H9 (cell line): ENCODE results near the gene KCNN3. TPM values are rescaled to one million over a fixed set of nuclear protein-coding genes. Genes with fewer than 3 reads are reported as not detected.
A peak's percentile ranks its signal among the peaks of the same experiment; 100 is the strongest.

Source experiments
- DNase-seq: peaks from one replicate; pipeline ENCODE4 v3.0.0-alpha.2; 2017
- H2AFZ ChIP-seq: one replicate; pipeline ENCODE4 v1.6.1; 2013; ENCODE audit warnings: mild to moderate bottlenecking, low read length, control low read depth, moderate library complexity
- H2AK5ac ChIP-seq: 2 replicates; pipeline ENCODE4 v1.6.1; 2013; ENCODE audit warnings: low read length, control low read depth, mixed read lengths; ENCODE audit not compliant: insufficient read length
- H2BK120ac ChIP-seq: one replicate; pipeline ENCODE4 v1.6.1; 2013; ENCODE audit warnings: low read depth, mild to moderate bottlenecking, low read length, control low read depth, inconsistent platforms; ENCODE audit not compliant: poor library complexity, severe bottlenecking
- H2BK12ac ChIP-seq: 2 replicates; pipeline ENCODE4 v1.6.1; 2013; ENCODE audit warnings: low read length, control low read depth, mixed read lengths, low read depth; ENCODE audit not compliant: insufficient read length
- H2BK15ac ChIP-seq: 2 replicates; pipeline ENCODE4 v1.6.1; 2013; ENCODE audit warnings: low read depth, low read length, control low read depth
- H2BK20ac ChIP-seq: one replicate; pipeline ENCODE4 v1.6.1; 2013; ENCODE audit warnings: low read depth, mild to moderate bottlenecking, low read length, control low read depth, inconsistent platforms; ENCODE audit not compliant: poor library complexity, severe bottlenecking
- H2BK5ac ChIP-seq: 2 replicates; pipeline ENCODE4 v1.6.1; 2013; ENCODE audit warnings: low read length, control low read depth, mixed read lengths; ENCODE audit not compliant: insufficient read length
- H3K14ac ChIP-seq: 2 replicates; pipeline ENCODE4 v1.6.1; 2013; ENCODE audit warnings: low read length, control low read depth; ENCODE audit not compliant: insufficient read depth
- H3K18ac ChIP-seq: 2 replicates; pipeline ENCODE4 v1.6.1; 2013; ENCODE audit warnings: low read depth, mild to moderate bottlenecking, mixed read lengths, low read length, control low read depth; ENCODE audit not compliant: insufficient read length
- H3K23ac ChIP-seq: 2 replicates; pipeline ENCODE4 v1.6.1; 2013; ENCODE audit warnings: low read length, control low read depth, mixed read lengths, low read depth; ENCODE audit not compliant: insufficient read length
- H3K23me2 ChIP-seq: 2 replicates; pipeline ENCODE4 v1.6.1; 2013; ENCODE audit warnings: low read depth, mild to moderate bottlenecking, mixed read lengths, low read length, control low read depth; ENCODE audit not compliant: insufficient read length, poor library complexity, severe bottlenecking
- H3K27ac ChIP-seq: 2 replicates; pipeline ENCODE4 v1.5.1; 2013; ENCODE audit warnings: low read length, control low read depth, mixed read lengths, low read depth; ENCODE audit not compliant: insufficient read length
- H3K27me3 ChIP-seq: 2 replicates; pipeline ENCODE4 v1.6.1; 2013; ENCODE audit warnings: low read length, control low read depth, inconsistent platforms; ENCODE audit not compliant: insufficient read depth
- H3K4ac ChIP-seq: 2 replicates; pipeline ENCODE4 v1.6.1; 2013; ENCODE audit warnings: low read depth, mild to moderate bottlenecking, control low read depth, inconsistent platforms, low read length, moderate library complexity
- H3K4me1 ChIP-seq: 2 replicates; pipeline ENCODE4 v1.6.1; 2013; ENCODE audit warnings: low read length, control low read depth, inconsistent platforms; ENCODE audit not compliant: insufficient read depth
- H3K4me2 ChIP-seq: 2 replicates; pipeline ENCODE4 v1.6.1; 2013; ENCODE audit warnings: low read length, control low read depth, mixed read lengths; ENCODE audit not compliant: insufficient read length, insufficient read depth
- H3K56ac ChIP-seq: 2 replicates; pipeline ENCODE4 v1.6.1; 2013; ENCODE audit warnings: low read depth, mild to moderate bottlenecking, mixed read lengths, low read length, control low read depth; ENCODE audit not compliant: insufficient read length
- H3K79me1 ChIP-seq: 2 replicates; pipeline ENCODE4 v1.6.1; 2013; ENCODE audit warnings: low read depth, mild to moderate bottlenecking, moderate library complexity, low read length, control low read depth, inconsistent platforms; ENCODE audit not compliant: insufficient read depth, poor library complexity, severe bottlenecking
- H3K79me2 ChIP-seq: 2 replicates; pipeline ENCODE4 v1.6.1; 2013; ENCODE audit warnings: low read length, control low read depth, inconsistent platforms; ENCODE audit not compliant: insufficient read depth
- H3K9ac ChIP-seq: 2 replicates; pipeline ENCODE4 v1.6.1; 2013; ENCODE audit warnings: low read length, control low read depth, mixed read lengths; ENCODE audit not compliant: insufficient read length; ENCODE audit errors: extremely low read depth
- H3K9me3 ChIP-seq: one replicate; pipeline ENCODE4 v1.6.1; 2013; ENCODE audit warnings: low read depth, low read length, inconsistent platforms; ENCODE audit not compliant: control insufficient read depth
- H3T11ph ChIP-seq: one replicate; pipeline ENCODE4 v1.6.1; 2013; ENCODE audit warnings: mild to moderate bottlenecking, low read length, control low read depth, inconsistent platforms
- H4K20me1 ChIP-seq: one replicate; pipeline ENCODE4 v1.6.1; 2013; ENCODE audit not compliant: control insufficient read depth, insufficient read length, insufficient read depth
- H4K5ac ChIP-seq: 2 replicates; pipeline ENCODE4 v1.6.1; 2013; ENCODE audit warnings: low read depth, mild to moderate bottlenecking, mixed read lengths, low read length, control low read depth; ENCODE audit not compliant: insufficient read length
- H4K8ac ChIP-seq: replicated peaks from 2 replicates; pipeline ENCODE4 v1.6.1; 2013; ENCODE audit warnings: low read length, control low read depth, mixed read lengths, low read depth; ENCODE audit not compliant: insufficient read length
- H4K91ac ChIP-seq: 2 replicates; pipeline ENCODE4 v1.6.1; 2013; ENCODE audit warnings: low read depth, mild to moderate bottlenecking, moderate library complexity, mixed read lengths, low read length, control low read depth; ENCODE audit not compliant: insufficient read length
- H3K27ac Mint-ChIP-seq, 3 experiments: 2 replicates in 2 of 3; 3 replicates in 1 of 3; pipeline ENCODE4 v1.8.0; 2020 to 2021; ENCODE audit warnings: mixed read lengths in 3 of 3, mild to moderate bottlenecking in 1 of 3, moderate library complexity in 1 of 3
- H3K27me3 Mint-ChIP-seq: 2 replicates; pipeline ENCODE4 v1.8.0; 2021; ENCODE audit warnings: low read depth, mild to moderate bottlenecking, moderate library complexity, mixed read lengths
- H3K36me3 Mint-ChIP-seq, 3 experiments: 2 replicates in 2 of 3; 3 replicates in 1 of 3; pipeline ENCODE4 v1.8.0; 2020 to 2021; ENCODE audit warnings: low read depth in 3 of 3, mixed read lengths in 3 of 3; ENCODE audit not compliant: insufficient read depth in 1 of 3
- H3K4me1 Mint-ChIP-seq, 2 experiments: 2 replicates each; pipeline ENCODE4 v1.8.0; 2020; ENCODE audit warnings: mixed read lengths in 2 of 2
- H3K4me3 Mint-ChIP-seq, 2 experiments: 2 replicates in 1 of 2; 3 replicates in 1 of 2; pipeline ENCODE4 v1.8.0; 2020 to 2021; ENCODE audit warnings: mild to moderate bottlenecking in 2 of 2, mixed read lengths in 2 of 2, moderate library complexity in 1 of 2
- H3K9me3 Mint-ChIP-seq, 2 experiments: 2 replicates in 1 of 2; 3 replicates in 1 of 2; pipeline ENCODE4 v1.8.0; 2020; ENCODE audit warnings: mild to moderate bottlenecking in 2 of 2, mixed read lengths in 2 of 2, moderate library complexity in 1 of 2
- CTCF ChIP-seq: fragments of 200-600 bp; sonication (generic); conservative IDR thresholded peaks from 3 replicates; pipeline ENCODE4 v1.8.0; 2021; ENCODE audit warnings: antibody characterized with exemption, mild to moderate bottlenecking
- WGBS: extraction: QIAGEN DNeasy Blood & Tissue Kit; methylation state at CpG from one replicate; pipeline ENCODE4 v1.1.7; 2013; ENCODE audit warnings: missing lambda C conversion rate, low lambda C conversion rate, mixed read lengths; ENCODE audit not compliant: insufficient read length; ENCODE audit errors: extremely low coverage; 5-methylcytosine and 5-hydroxymethylcytosine counted together
- total RNA-seq: library from RNA; stranded (reverse); gene quantifications from 2 replicates; pipeline ENCODE4 v1.2.1, GENCODE V29; 2021

KCNN3 gene
- total RNA-seq, 1 experiment from 2014 or later, result 0.83 TPM

- Histone ChIP-seq H2AFZ (no peak overlapping the region), H3K23me2 (no peaks in the 10 kb centered on the region), H2BK120ac (no peak overlapping the region), H3K79me1 (no peaks in the 10 kb centered on the region), H3K23ac (no peak overlapping the region), H3K27ac (no peak overlapping the region), H2AK5ac (no peak overlapping the region), H3K9me3 (no peaks in the 10 kb centered on the region), H3K9ac (no peak overlapping the region), H4K20me1 (no peaks in the 10 kb centered on the region), H3K4me1 (no peaks in the 10 kb centered on the region; the same call in 1 of the 2 replicates), H3K14ac (no peak overlapping the region; the same call in 1 of the 2 replicates), H3K79me2 (no peaks in the 10 kb centered on the region), H3K4me2 (no peak overlapping the region), H2BK15ac (no peak overlapping the region), H4K8ac (no peak overlapping the region), H4K91ac (no peak overlapping the region), H3T11ph (no peak overlapping the region), H2BK20ac (no peak overlapping the region), H3K4ac (no peak overlapping the region), H3K56ac (no peak overlapping the region), H3K18ac (no peak overlapping the region), H3K27me3 (no peaks in the 10 kb centered on the region), H2BK12ac (no peak overlapping the region), H2BK5ac (no peak overlapping the region), H4K5ac (no peak overlapping the region)
- H3K4me1 Mint-ChIP-seq, result peaks cover 21 to 35% of the 10 kb centered on the region in 2 experiments
- H3K27ac Mint-ChIP-seq, result peak overlapping the region in 1 of 3 experiments; percentile 61; a peak in 2 of 7 replicates
- H3K4me3 Mint-ChIP-seq, result no peak overlapping the region
- no peaks in the 10 kb centered on the region for H3K9me3 Mint-ChIP-seq
- no peak for DNase-seq
- H3K36me3 Mint-ChIP-seq, result no peaks in the 10 kb centered on the region
- H3K27me3 Mint-ChIP-seq, result no peaks in the 10 kb centered on the region; the same call in 1 of the 2 replicates
- WGBS, result no CpG with 5 or more reads among the region's 23 CpGs
- no peak for TF ChIP-seq CTCF
Observed at GRCh38 chr1:154772056-154772455, 98.0 kb downstream of the KCNN3 start.
